HepG2 (cell line): Measurements from ENCODE around the gene RBM12. TPM values are rescaled to one million over a fixed set of nuclear protein-coding genes. Genes with fewer than 3 reads are reported as not detected.
A peak's percentile ranks its signal among the peaks of the same experiment; 100 is the strongest.
"Not testable (repeated sequence)": the region's sequence is repeated elsewhere in the genome, so short reads cannot be mapped to it uniquely, and the experiment has no call there.

Experiments used
- ATAC-seq: fragments of 200-7000 bp; cut with Tn5 transposase; 3 replicates; pipeline ENCODE4 v1.9.1; 2020; ENCODE audit warnings: mild to moderate bottlenecking, moderate library complexity
- BruUV-seq: library from RNA; stranded (reverse); fragments of 400-500 nt; replicated peaks from 2 replicates; lab custom pipeline; 2021; lab: Mats Ljungman, UMichigan
- CTCF ChIA-PET: fragments of 300-600 bp; formaldehyde crosslinking; extraction: SDS; loops from one replicate; lab custom pipeline; 2021; ENCODE audit warnings: low total read pairs, inconsistent platforms, low intra/inter-chr PET ratio; lab: Yijun Ruan, JAX
- POLR2A ChIA-PET: fragments of 350-600 bp; sonication (Branson Sonifier 250); formaldehyde crosslinking; loops from one replicate; lab custom pipeline; 2020; ENCODE audit warnings: antibody characterized with exemption, inconsistent platforms; lab: Yijun Ruan, JAX
- DNase-seq: peaks from one replicate; pipeline ENCODE4 v3.0.0-alpha.2; 2015; ENCODE audit warnings: low spot score
- FAIRE-seq: peaks from 3 replicates; lab custom pipeline; 2011; peaks lifted over from hg19 to GRCh38; lab: Jason Lieb, UNC
- H2AFZ ChIP-seq: one replicate; pipeline ENCODE4 v1.6.1; 2011; ENCODE audit warnings: low read length, inconsistent platforms
- H3K27ac ChIP-seq: fragments of 300-600 bp; 3 replicates; pipeline ENCODE4 v1.8.0; 2011; ENCODE audit warnings: mixed run types, mild to moderate bottlenecking, mixed read lengths, low read length, inconsistent platforms; ENCODE audit not compliant: insufficient read depth; ENCODE audit errors: extremely low read length
- H3K27me3 ChIP-seq, 2 experiments: fragments of 200-600 bp in 1 of 2; 2 replicates in 1 of 2; 3 replicates in 1 of 2; pipeline versions ENCODE4 v1.6.0 to v1.8.0; 2011; ENCODE audit warnings: low read length in 2 of 2, mild to moderate bottlenecking in 2 of 2, moderate library complexity in 2 of 2, inconsistent platforms in 1 of 2; ENCODE audit not compliant: insufficient read depth in 2 of 2, control insufficient read depth in 1 of 2
- H3K36me3 ChIP-seq, 2 experiments: fragments of 200-600 bp in 1 of 2; replicated peaks in 1 of 2; 2 replicates in 1 of 2; 3 replicates in 1 of 2; pipeline versions ENCODE4 v1.5.1 to v1.8.0; 2011; ENCODE audit warnings: low read length in 2 of 2, inconsistent platforms in 1 of 2; ENCODE audit not compliant: insufficient read depth in 2 of 2, control insufficient read depth in 1 of 2
- H3K4me1 ChIP-seq: 2 replicates; pipeline ENCODE4 v1.5.1; 2012; ENCODE audit warnings: low read length, inconsistent platforms; ENCODE audit not compliant: insufficient read depth
- H3K4me2 ChIP-seq: 2 replicates; pipeline ENCODE4 v1.6.0; 2011; ENCODE audit warnings: low read depth, low read length, inconsistent platforms
- H3K4me3 ChIP-seq, 3 experiments: fragments of 200-600 bp in 1 of 3; sonication (generic), shearing (Covaris generic) in 1 of 3; replicated peaks in 1 of 3; 2 replicates each; pipeline ENCODE4 v1.5.1; 2011 to 2016; ENCODE audit warnings: low read length in 3 of 3, inconsistent platforms in 2 of 3, low read depth in 2 of 3, mild to moderate bottlenecking in 2 of 3, control low read depth in 1 of 3, mixed read lengths in 1 of 3; ENCODE audit not compliant: insufficient read depth in 1 of 3
- H3K79me2 ChIP-seq: one replicate; pipeline ENCODE4 v1.6.1; 2011; ENCODE audit warnings: low read length, inconsistent platforms; ENCODE audit not compliant: insufficient read depth
- H3K9ac ChIP-seq: 2 replicates; pipeline ENCODE4 v1.6.0; 2011; ENCODE audit warnings: mild to moderate bottlenecking, low read depth, low read length, inconsistent platforms; ENCODE audit not compliant: insufficient read depth
- H3K9me3 ChIP-seq: 2 replicates; pipeline ENCODE4 v1.5.1; 2012; ENCODE audit warnings: mild to moderate bottlenecking, low read length
- H4K20me1 ChIP-seq: 2 replicates; pipeline ENCODE4 v1.6.0; 2011; ENCODE audit warnings: inconsistent platforms, mild to moderate bottlenecking, low read length, moderate library complexity; ENCODE audit not compliant: insufficient read depth
- AGO2 ChIP-seq: fragments of 200-400 bp; formaldehyde crosslinking; optimal IDR thresholded peaks from 2 replicates; pipeline ENCODE3; 2017; ENCODE audit warnings: mild to moderate bottlenecking, low read depth, low read length, moderate library complexity
- BRCA1 ChIP-seq: sonication (generic); formaldehyde crosslinking; IDR thresholded peaks from 2 replicates; pipeline ENCODE4 v1.4.0; 2020; ENCODE audit warnings: missing genetic modification reagents
- FOSL2 ChIP-seq: sonication (generic); formaldehyde crosslinking; IDR thresholded peaks from 2 replicates; pipeline ENCODE4 v1.4.0; 2020; ENCODE audit warnings: missing genetic modification reagents
- HNRNPUL1 ChIP-seq: fragments of 200-400 bp; formaldehyde crosslinking; IDR thresholded peaks from 2 replicates; pipeline ENCODE4 v1.6.1; 2017; ENCODE audit warnings: low read depth, mild to moderate bottlenecking, low read length, moderate library complexity
- KLF16 ChIP-seq, 2 experiments: sonication (generic) in 1 of 2; formaldehyde crosslinking in 1 of 2; IDR thresholded peaks; 2 replicates each; pipeline versions ENCODE4 v1.6.1 to v1.8.0; 2016 to 2023; ENCODE audit warnings: missing genetic modification reagents in 2 of 2, missing compliant biosample characterization in 1 of 2
- MBD4 ChIP-seq: IDR thresholded peaks from 2 replicates; pipeline ENCODE4 v1.6.1; 2012; ENCODE audit warnings: low read length, inconsistent platforms, borderline replicate concordance
- MXD3 ChIP-seq: IDR thresholded peaks from 2 replicates; pipeline ENCODE4 v1.6.1; 2016; ENCODE audit warnings: mild to moderate bottlenecking, missing biosample characterization, missing genetic modification reagents
- POLR2AphosphoS2 ChIP-seq: IDR thresholded peaks from 2 replicates; pipeline ENCODE4 v1.6.1; 2011; ENCODE audit warnings: low read depth, low read length, improper control_type of control experiment
- POLR2G ChIP-seq: fragments of 200-400 bp; formaldehyde crosslinking; IDR thresholded peaks from 2 replicates; pipeline ENCODE4 v1.6.1; 2018; ENCODE audit warnings: mild to moderate bottlenecking, low read depth, low read length, moderate library complexity
- PRPF4 ChIP-seq: fragments of 200-400 bp; formaldehyde crosslinking; IDR thresholded peaks from 2 replicates; pipeline ENCODE4 v1.6.1; 2016; ENCODE audit warnings: low read length, low read depth; ENCODE audit not compliant: poor library complexity, severe bottlenecking
- RBFOX2 ChIP-seq: fragments of 200-400 bp; formaldehyde crosslinking; IDR thresholded peaks from 2 replicates; pipeline ENCODE4 v1.6.1; 2017; ENCODE audit warnings: low read depth, mild to moderate bottlenecking, low read length
- RBM22 ChIP-seq: fragments of 200-400 bp; formaldehyde crosslinking; optimal IDR thresholded peaks from 2 replicates; pipeline ENCODE3; 2017; ENCODE audit warnings: mild to moderate bottlenecking, low read length, moderate library complexity
- TEAD3 ChIP-seq: optimal IDR thresholded peaks from 2 replicates; pipeline ENCODE3; 2016; ENCODE audit warnings: borderline replicate concordance
- ZBTB38 ChIP-seq: sonication (generic); formaldehyde crosslinking; IDR thresholded peaks from 2 replicates; pipeline ENCODE4 v1.5.1; 2020; ENCODE audit warnings: mild to moderate bottlenecking, missing genetic modification reagents
- ZBTB43 ChIP-seq: sonication (generic); formaldehyde crosslinking; conservative IDR thresholded peaks from 2 replicates; pipeline ENCODE4 v1.4.0; 2020; ENCODE audit warnings: missing genetic modification reagents
- ZNF224 ChIP-seq: sonication (generic); formaldehyde crosslinking; IDR thresholded peaks from 2 replicates; pipeline ENCODE4 v1.5.0; 2020; ENCODE audit warnings: mild to moderate bottlenecking, missing genetic modification reagents
- ZNF234 ChIP-seq: sonication (generic); formaldehyde crosslinking; conservative IDR thresholded peaks from 2 replicates; pipeline ENCODE4 v1.5.1; 2020; ENCODE audit warnings: mild to moderate bottlenecking, missing genetic modification reagents
- ZNF354B ChIP-seq: sonication (generic); formaldehyde crosslinking; IDR thresholded peaks from 2 replicates; pipeline ENCODE4 v1.8.0; 2022; ENCODE audit warnings: mild to moderate bottlenecking, missing genetic modification reagents
- ZNF414 ChIP-seq: sonication (generic); formaldehyde crosslinking; IDR thresholded peaks from 2 replicates; pipeline ENCODE4 v1.5.0; 2020; ENCODE audit warnings: missing genetic modification reagents
- ZNF44 ChIP-seq: sonication (generic); formaldehyde crosslinking; IDR thresholded peaks from 2 replicates; pipeline ENCODE4 v1.5.1; 2020; ENCODE audit warnings: mild to moderate bottlenecking, missing genetic modification reagents
- WGBS: methylation state at CpG from one replicate; pipeline ENCODE4 v1.1.6; 2017; ENCODE audit warnings: low lambda C conversion rate; 5-methylcytosine and 5-hydroxymethylcytosine counted together
- in situ Hi-C: cut with HindIII; loops from 2 replicates; pipeline ENCODE4 v1.10.0; 2017; ENCODE audit warnings: low pct_unique_long_range_greater_than_20kb; ENCODE audit not compliant: extremely low pct_ligation_motif_present
- intact Hi-C: fragments of 100-400 bp; cut with micrococcal nuclease; formaldehyde crosslinking; loops from one replicate; pipeline ENCODE4 v1.10.0; 2022; ENCODE audit not compliant: unreplicated experiment
- polyA plus RNA-seq, 8 experiments: library from polyadenylated mRNA; depleted of rRNA in 3 of 8; stranded (reverse) in 7 of 8; unstranded in 1 of 8; fragments of >200 nt; fragmentation: Illumina TruSeq in 4 of 8; extraction: Trizol in 4 of 8; gene quantifications; 2 replicates each; pipeline versions ENCODE4 v1.2.1 to v1.2.3, GENCODE V29; 2011 to 2016; ENCODE audit warnings: low read depth in 4 of 8, missing spikeins in 1 of 8, mixed read lengths in 1 of 8; ENCODE audit not compliant: insufficient read depth in 1 of 8
- total RNA-seq, 5 experiments: library from RNA; depleted of rRNA; stranded (reverse); fragments of >200 nt; fragmentation: Illumina TruSeq; extraction: Trizol; gene quantifications; 2 replicates each; pipeline ENCODE4 v1.2.3, GENCODE V29; 2016; ENCODE audit warnings: low read depth in 1 of 5

Gene RBM12
- total and polyA plus RNA-seq, 2 of the 13 experiments (the other 11 are each of a cell fraction or from before 2014, with no cell fraction given): 97.9 to 104 TPM

- Histone ChIP-seq H4K20me1 (peaks cover 94% of the 10 kb centered on the region), H3K36me3 (peaks cover 36 to 85% of the 10 kb centered on the region in 2 experiments), H3K79me2 (peaks cover 42% of the 10 kb centered on the region)
- H3K4me2 ChIP-seq, intact Hi-C loops, H3K27me3 ChIP-seq, H3K27ac ChIP-seq, H3K4me3 ChIP-seq, ATAC-seq, H3K4me1 ChIP-seq, H3K9me3 ChIP-seq, BruUV-seq, H3K9ac ChIP-seq, H2AFZ ChIP-seq, in situ Hi-C loops, DNase-seq, FAIRE-seq, CTCF ChIA-PET: not testable (repeated sequence)
- 98% methylated on average over 17 of the region's 17 CpGs for WGBS
- TF ChIP-seq ZNF234 (CRISPR knock-in tag) (0 out of 2 replicates have a peak, but pooled peaks have one; percentile 27), ZNF354B (CRISPR knock-in tag) (0 out of 2 replicates have a peak, but pooled peaks have one; percentile 29), ZNF224 (0 out of 2 replicates have a peak, but pooled peaks have one; percentile 41), TEAD3 (CRISPR knock-in tag) (peak; percentile 10), ZBTB43 (CRISPR knock-in tag) (0 out of 2 replicates have a peak, but pooled peaks have one; percentile 15), ZBTB38 (peak; percentile 24; the same call in 1 of the 2 replicates), BRCA1 (CRISPR knock-in tag) (0 out of 2 replicates have a peak, but pooled peaks have one; percentile 26), RBM22 (peak; percentile 96), HNRNPUL1 (peak; percentile 47; the same call in 1 of the 2 replicates), PRPF4 (peak; percentile 42), ZNF414 (CRISPR knock-in tag) (0 out of 2 replicates have a peak, but pooled peaks have one; percentile 39), MBD4 (0 out of 2 replicates have a peak, but pooled peaks have one; percentile 27), KLF16 (CRISPR knock-in tag; IDR thresholded peaks at IDR 0.05) (0 out of 4 replicates have a peak, but pooled peaks of 1 of the 2 experiments have one; percentile 31), MXD3 (0 out of 2 replicates have a peak, but pooled peaks have one; percentile 38), FOSL2 (CRISPR knock-in tag) (peak; percentile 8; the same call in 1 of the 2 replicates), AGO2 (peak; percentile 28), RBFOX2 (peak; percentile 39; the same call in 1 of the 2 replicates), POLR2G (peak; percentile 59), ZNF44 (0 out of 2 replicates have a peak, but pooled peaks have one; percentile 32), POLR2AphosphoS2 (peak; percentile 89; the same call in 1 of the 2 replicates)
- POLR2A ChIA-PET: interaction anchor here (2.6 to 23.6 kb wide), 2 partner anchors 19 to 36 kb away, joined by 17 to 319 read pairs; partner anchors contain the start of gene RBM39
Measured at GRCh38 chr20:35706591-35707529, 42.2 kb upstream of the RBM12 start.
